SK-N-SH treated with all-trans-retinoic acid at 6 μM for 48 hours (cell line): Measurements from ENCODE around the gene PTEN.
A peak's percentile ranks its signal among the peaks of the same experiment; 100 is the strongest.

ENCODE experiments used
- ATAC-seq: fragments of 200-7000 bp; cut with Tn5 transposase; 3 replicates; pipeline ENCODE4 v1.9.1; 2020; ENCODE audit warnings: mild to moderate bottlenecking, moderate library complexity
- ARNTL ChIP-seq: fragments of 450-650 bp; formaldehyde crosslinking; IDR thresholded peaks from 2 replicates; pipeline ENCODE4 v1.5.0; 2020; ENCODE audit warnings: low read depth, mild to moderate bottlenecking, moderate library complexity, borderline replicate concordance
- BACH2 ChIP-seq: fragments of 250-450 bp; sonication (Bioruptor Pico); IDR thresholded peaks from 2 replicates; pipeline ENCODE4 v1.9.0; 2021; ENCODE audit warnings: mild to moderate bottlenecking, borderline replicate concordance
- CREB5 ChIP-seq: fragments of 250-450 bp; sonication (Bioruptor Pico); IDR thresholded peaks from 2 replicates; pipeline ENCODE4 v1.5.1; 2020; ENCODE audit warnings: low read depth, mild to moderate bottlenecking, moderate library complexity
- ESRRG ChIP-seq: fragments of 250-450 bp; sonication (Bioruptor Pico); IDR thresholded peaks from 2 replicates; pipeline ENCODE4 v1.6.1; 2021; ENCODE audit warnings: mild to moderate bottlenecking
- GLIS3 ChIP-seq: fragments of 250-450 bp; sonication (Bioruptor Pico); IDR thresholded peaks from 2 replicates; pipeline ENCODE4 v1.5.0; 2020; ENCODE audit warnings: mild to moderate bottlenecking, moderate library complexity
- OSR1 ChIP-seq: fragments of 250-450 bp; sonication (Bioruptor Pico); IDR thresholded peaks from 2 replicates; pipeline ENCODE4 v1.8.0; 2022; ENCODE audit warnings: moderate library complexity, mild to moderate bottlenecking, inconsistent platforms
- PPARA ChIP-seq: fragments of 250-450 bp; sonication (Bioruptor Pico); IDR thresholded peaks from 2 replicates; pipeline ENCODE4 v1.5.0; 2020; ENCODE audit warnings: mild to moderate bottlenecking, borderline replicate concordance
- SNAI2 ChIP-seq: fragments of 250-450 bp; sonication (Bioruptor Pico); IDR thresholded peaks from 2 replicates; pipeline ENCODE4 v1.5.0; 2020; ENCODE audit warnings: mild to moderate bottlenecking, moderate library complexity
- TOX ChIP-seq: fragments of 250-450 bp; sonication (Bioruptor Pico); IDR thresholded peaks from 2 replicates; pipeline ENCODE4 v1.8.0; 2021; ENCODE audit warnings: mild to moderate bottlenecking, moderate library complexity, borderline replicate concordance
- TSHZ2 ChIP-seq: fragments of 250-450 bp; sonication (Bioruptor Pico); IDR thresholded peaks from 2 replicates; pipeline ENCODE4 v1.5.0; 2020; ENCODE audit warnings: mild to moderate bottlenecking, moderate library complexity
- ZC3H10 ChIP-seq: fragments of 250-450 bp; sonication (Bioruptor Pico); IDR thresholded peaks from 2 replicates; pipeline ENCODE4 v1.5.1; 2021; ENCODE audit warnings: mild to moderate bottlenecking, moderate library complexity
- ZFP3 ChIP-seq: fragments of 250-450 bp; sonication (Bioruptor Pico); IDR thresholded peaks from 2 replicates; pipeline ENCODE4 v1.5.0; 2020; ENCODE audit warnings: mild to moderate bottlenecking, moderate library complexity
- ZFP30 ChIP-seq: fragments of 450-650 bp; formaldehyde crosslinking; IDR thresholded peaks from 2 replicates; pipeline ENCODE4 v1.5.0; 2022; ENCODE audit warnings: mild to moderate bottlenecking, moderate library complexity
- ZNF565 ChIP-seq: fragments of 450-650 bp; formaldehyde crosslinking; conservative IDR thresholded peaks from 2 replicates; pipeline ENCODE4 v1.5.0; 2020; ENCODE audit warnings: low read depth, mild to moderate bottlenecking, moderate library complexity
- ZNF70 ChIP-seq: fragments of 450-650 bp; formaldehyde crosslinking; IDR thresholded peaks from 2 replicates; pipeline ENCODE4 v1.5.0; 2020; ENCODE audit warnings: mild to moderate bottlenecking, moderate library complexity
- ZNF8 ChIP-seq: fragments of 450-650 bp; formaldehyde crosslinking; IDR thresholded peaks from 2 replicates; pipeline ENCODE4 v1.5.0; 2020; ENCODE audit warnings: mild to moderate bottlenecking, moderate library complexity
- TF ChIP-seq, protein P1 (sequence below): fragments of 250-450 bp; sonication (Bioruptor Pico); IDR thresholded peaks from 2 replicates; pipeline ENCODE4 v1.8.0; 2021; ENCODE audit warnings: low read depth, mild to moderate bottlenecking, moderate library complexity, borderline replicate concordance
- TF ChIP-seq, protein P2 (sequence below): fragments of 250-450 bp; sonication (Bioruptor Pico); IDR thresholded peaks from 2 replicates; pipeline ENCODE4 v1.5.1; 2021; ENCODE audit warnings: mild to moderate bottlenecking, moderate library complexity

PTEN gene

GRCh38 chr10:87886635-87887034 is 23.2 kb downstream of the PTEN start:
- peak; percentile 50; the same call in 1 of the 2 replicates for TF ChIP-seq ZNF8 (CRISPR knock-in tag)
- no peak for TF ChIP-seq ARNTL (CRISPR knock-in tag)
- no peak for TF ChIP-seq TOX (CRISPR knock-in tag)
- ATAC-seq, result no peak

DNA sequence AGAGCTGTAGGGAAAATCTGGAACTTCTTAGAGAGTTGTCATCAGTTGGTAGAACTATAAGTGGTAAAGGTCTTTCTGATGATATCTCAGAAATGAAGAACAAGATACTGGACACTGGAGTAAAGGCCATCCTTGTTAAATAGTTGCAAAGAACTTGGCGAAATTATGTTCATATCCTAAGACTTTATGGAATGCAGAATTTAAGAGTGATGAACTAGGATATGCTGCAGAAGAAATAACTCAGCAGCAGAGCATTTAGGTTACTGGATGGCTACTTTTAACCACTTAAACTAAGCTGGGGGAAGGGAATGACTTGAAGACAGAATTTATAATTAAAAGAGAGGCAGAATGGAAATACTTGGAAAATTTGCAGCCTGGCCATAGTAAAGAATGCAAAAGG is 23.7 kb downstream of the PTEN start:
- ATAC-seq, result no peak
- TF ChIP-seq ARNTL (CRISPR knock-in tag) (no peak), BACH2 (no peak)

GRCh38 chr10:87887548-87888289 is 24.3 kb downstream of the PTEN start:
- TF ChIP-seq GLIS3, result no peak
- TF ChIP-seq TSHZ2 (CRISPR knock-in tag), result no peak
- TF ChIP-seq ZC3H10, result no peak
- TF ChIP-seq OSR1 (CRISPR knock-in tag), result no peak
- no peak for TF ChIP-seq ESRRG (CRISPR knock-in tag)
- TF ChIP-seq, all 23 proteins: peak for 0
- no peak; the same call in 2 of the 3 replicates for ATAC-seq

DNA sequence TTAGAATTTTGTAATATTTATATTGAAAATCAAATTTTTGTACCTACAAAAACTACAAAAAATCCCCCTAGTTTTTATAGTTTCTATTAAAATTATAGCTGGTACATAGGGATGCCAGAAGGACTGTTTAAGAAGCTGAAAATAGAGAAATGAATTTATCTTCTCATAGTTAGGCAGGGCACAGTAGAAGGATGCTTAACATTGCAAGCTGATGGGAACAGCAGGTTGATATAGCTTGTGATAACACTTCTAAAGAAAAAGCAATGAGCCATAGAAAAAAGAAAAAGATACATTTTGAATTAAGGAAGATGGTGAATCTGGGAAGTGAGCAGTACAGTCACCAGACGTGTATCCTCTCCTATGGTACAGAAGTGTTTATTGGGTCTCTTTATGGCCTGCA is 32.0 kb downstream of the PTEN start:
- TF ChIP-seq ZC3H10 (no peak), SNAI2 (no peak), ZNF565 (CRISPR knock-in tag) (no peak), CREB5 (CRISPR knock-in tag) (no peak), BACH2 (no peak), ZFP3 (CRISPR knock-in tag) (no peak)
- TF ChIP-seq, protein P1, sequence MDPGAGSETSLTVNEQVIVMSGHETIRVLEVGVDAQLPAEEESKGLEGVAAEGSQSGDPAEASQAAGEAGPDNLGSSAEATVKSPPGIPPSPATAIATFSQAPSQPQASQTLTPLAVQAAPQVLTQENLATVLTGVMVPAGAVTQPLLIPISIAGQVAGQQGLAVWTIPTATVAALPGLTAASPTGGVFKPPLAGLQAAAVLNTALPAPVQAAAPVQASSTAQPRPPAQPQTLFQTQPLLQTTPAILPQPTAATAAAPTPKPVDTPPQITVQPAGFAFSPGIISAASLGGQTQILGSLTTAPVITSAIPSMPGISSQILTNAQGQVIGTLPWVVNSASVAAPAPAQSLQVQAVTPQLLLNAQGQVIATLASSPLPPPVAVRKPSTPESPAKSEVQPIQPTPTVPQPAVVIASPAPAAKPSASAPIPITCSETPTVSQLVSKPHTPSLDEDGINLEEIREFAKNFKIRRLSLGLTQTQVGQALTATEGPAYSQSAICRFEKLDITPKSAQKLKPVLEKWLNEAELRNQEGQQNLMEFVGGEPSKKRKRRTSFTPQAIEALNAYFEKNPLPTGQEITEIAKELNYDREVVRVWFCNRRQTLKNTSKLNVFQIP, result no peak
- TF ChIP-seq, all 23 proteins: peak for 0
- ATAC-seq, result no peak

GRCh38 chr10:87896216-87896615 is 32.8 kb downstream of the PTEN start:
- TF ChIP-seq ZNF70 (CRISPR knock-in tag) (no peak), BACH2 (no peak), GLIS3 (no peak), ZNF565 (CRISPR knock-in tag) (no peak), ZC3H10 (no peak), ZFP30 (CRISPR knock-in tag) (no peak), ARNTL (CRISPR knock-in tag) (no peak), PPARA (CRISPR knock-in tag) (no peak), ZFP3 (CRISPR knock-in tag) (no peak)
- TF ChIP-seq, protein P2, sequence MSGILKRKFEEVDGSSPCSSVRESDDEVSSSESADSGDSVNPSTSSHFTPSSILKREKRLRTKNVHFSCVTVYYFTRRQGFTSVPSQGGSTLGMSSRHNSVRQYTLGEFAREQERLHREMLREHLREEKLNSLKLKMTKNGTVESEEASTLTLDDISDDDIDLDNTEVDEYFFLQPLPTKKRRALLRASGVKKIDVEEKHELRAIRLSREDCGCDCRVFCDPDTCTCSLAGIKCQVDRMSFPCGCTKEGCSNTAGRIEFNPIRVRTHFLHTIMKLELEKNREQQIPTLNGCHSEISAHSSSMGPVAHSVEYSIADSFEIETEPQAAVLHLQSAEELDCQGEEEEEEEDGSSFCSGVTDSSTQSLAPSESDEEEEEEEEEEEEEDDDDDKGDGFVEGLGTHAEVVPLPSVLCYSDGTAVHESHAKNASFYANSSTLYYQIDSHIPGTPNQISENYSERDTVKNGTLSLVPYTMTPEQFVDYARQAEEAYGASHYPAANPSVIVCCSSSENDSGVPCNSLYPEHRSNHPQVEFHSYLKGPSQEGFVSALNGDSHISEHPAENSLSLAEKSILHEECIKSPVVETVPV (CRISPR knock-in tag), result no peak

More at GRCh38 chr10:87896216-87896615, 32.8 kb downstream of the PTEN start:
- ATAC-seq, result no peak
